ENCODE results near the gene DNAH6. TPM values are rescaled to one million over a fixed set of nuclear protein-coding genes. Genes with fewer than 3 reads are reported as not detected.
"Not testable (repeated sequence)": the region's sequence is repeated elsewhere in the genome, so short reads cannot be mapped to it uniquely, and the experiment has no call there.

Gene DNAH6, protein sequence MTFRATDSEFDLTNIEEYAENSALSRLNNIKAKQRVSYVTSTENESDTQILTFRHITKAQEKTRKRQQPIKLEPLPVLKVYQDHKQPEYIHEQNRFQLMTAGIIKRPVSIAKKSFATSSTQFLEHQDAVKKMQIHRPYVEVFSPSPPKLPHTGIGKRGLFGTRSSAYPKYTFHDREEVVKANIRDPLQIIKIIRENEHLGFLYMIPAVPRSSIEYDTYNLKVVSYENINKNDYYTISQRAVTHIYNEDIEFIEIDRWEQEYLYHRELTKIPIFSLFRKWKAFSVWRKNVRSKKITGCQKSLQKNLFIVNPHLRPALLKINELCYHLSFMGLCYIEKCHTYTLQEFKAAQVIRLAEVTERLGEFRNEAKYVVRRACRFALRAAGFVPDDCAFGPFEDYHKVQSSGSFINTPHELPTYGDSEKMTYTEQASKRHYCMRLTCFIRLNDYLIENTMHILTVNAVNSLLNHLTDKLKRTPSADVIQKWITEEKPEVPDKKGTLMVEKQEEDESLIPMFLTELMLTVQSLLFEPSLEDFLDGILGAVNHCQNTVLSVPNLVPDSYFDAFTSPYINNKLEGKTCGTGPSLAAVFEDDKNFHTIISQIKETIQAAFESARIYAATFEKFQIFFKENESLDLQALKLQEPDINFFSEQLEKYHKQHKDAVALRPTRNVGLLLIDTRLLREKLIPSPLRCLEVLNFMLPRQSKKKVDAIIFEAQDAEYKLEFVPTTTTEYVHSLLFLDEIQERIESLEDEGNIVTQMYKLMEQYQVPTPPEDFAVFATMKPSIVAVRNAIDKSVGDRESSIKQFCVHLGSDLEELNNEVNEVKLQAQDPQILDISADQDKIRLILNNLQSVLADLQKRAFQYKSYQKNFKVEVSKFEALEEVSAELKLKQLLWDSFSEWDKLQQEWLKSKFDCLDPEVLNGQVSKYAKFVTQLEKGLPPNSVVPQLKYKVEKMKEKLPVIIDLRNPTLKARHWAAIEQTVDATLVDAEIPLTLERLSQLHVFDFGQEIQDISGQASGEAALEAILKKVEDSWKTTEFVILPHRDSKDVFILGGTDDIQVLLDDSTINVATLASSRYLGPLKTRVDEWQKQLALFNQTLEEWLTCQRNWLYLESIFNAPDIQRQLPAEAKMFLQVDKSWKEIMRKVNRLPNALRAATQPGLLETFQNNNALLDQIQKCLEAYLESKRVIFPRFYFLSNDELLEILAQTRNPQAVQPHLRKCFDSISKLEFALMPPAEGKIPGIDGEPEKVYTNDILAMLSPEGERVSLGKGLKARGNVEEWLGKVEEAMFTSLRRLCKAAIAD (N-terminal part only)
- total RNA-seq, result not detected in 2 replicates

DNA sequence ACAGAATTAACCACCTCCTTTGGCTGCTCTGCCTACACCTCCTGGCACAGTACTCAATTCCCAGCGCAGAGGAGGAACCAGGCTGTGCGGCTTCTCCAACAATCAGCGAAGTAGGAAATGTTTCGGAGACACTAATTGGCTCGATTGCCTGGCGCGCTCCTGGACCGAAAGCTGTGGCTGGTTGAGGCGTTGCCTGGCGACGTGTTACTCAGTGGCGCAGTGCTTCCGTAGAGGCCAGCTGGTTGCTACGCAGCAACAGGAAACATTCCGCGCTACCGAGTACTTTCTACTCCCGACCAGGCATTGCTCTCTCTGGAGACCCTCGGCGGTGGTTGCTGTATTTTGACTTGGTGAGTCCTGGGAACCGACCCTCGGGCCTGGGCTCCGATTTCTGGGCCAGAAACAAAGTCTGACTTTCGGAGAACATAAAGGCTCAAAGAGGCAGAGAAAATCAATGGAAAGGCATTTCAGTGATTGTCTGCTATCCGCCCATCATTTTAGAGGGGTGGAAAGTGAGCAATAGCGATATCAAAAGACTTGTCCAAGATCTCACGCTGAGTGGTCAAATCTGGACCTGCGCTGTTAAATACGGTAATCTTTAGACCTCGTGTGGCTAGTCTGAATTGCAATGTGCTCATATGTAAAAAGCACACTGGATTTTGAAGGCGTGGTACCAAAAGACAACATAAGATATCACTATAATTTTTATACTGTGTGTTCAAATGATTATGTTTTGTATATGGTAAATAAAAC lies at the start of gene DNAH6:
DNAH6 (plus strand) TSS at position 265 of the 753 bp plus-strand sequence. CDS start 1,329 bp downstream, outside the sequence.
- DNase-seq (ENCODE audit: low read depth, low spot score), result peak; percentile 77

DNA sequence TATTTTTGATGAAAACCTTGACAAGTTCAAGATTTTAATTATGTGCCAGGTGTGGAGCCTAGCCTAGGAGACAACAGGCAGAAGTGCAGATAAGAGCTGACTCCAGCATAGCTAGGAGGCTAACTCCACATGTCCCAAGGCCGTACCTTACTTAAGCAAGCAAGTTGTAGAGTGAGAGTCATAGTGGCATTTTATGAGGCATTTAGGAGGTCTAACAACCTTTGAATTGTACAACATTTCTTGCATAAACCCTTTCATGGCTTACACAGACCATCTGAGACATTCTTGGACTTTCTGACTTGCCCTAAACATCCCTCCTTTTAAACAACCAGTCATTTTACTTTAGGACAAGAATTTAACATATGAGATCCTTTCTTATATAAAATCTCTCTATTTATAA lies 48.9 kb upstream of the DNAH6 start:
- no peak for DNase-seq (ENCODE audit: low read depth, low spot score)

GRCh38 chr2:84472423-84472822 lies 43.9 kb upstream of the DNAH6 start:
- DNase-seq (ENCODE audit: low read depth, low spot score), result not testable (repeated sequence)

DNA sequence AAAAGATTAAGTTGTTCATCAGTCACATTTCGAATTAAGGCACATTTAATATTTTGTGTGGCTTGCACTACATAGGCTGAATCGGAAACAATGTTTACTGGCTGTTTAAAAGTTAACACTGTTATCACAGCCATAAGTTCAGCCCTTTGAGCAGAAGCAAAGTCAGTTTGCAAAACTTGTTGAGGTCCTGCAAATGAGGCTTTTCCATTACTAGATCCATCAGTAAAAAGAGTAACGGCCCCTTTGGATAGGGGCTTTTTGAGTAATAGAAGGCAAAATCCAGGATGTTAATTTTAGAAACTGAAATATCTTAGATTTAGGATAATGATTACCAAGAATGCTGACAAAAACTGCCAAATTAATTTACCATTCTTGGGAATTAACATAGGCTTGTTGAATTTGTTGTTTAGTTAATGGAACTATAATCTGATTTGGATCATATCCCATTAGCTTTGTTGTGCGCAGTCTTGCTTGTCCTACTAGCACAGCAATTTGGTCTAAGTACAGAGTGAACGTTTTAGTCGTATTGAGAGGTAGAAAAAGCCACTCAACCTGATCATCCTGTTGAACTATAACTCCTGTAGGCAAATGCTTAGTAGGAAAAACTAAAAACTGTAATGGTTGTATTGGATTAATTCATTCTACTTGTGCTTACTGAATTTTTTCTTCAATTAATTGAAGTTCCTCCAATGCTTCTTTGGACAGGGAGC lies 43.3 kb upstream of the DNAH6 start:
- DNase-seq (ENCODE audit: low read depth, low spot score), result no peak

GRCh38 chr2:84474176-84474575 lies 42.1 kb upstream of the DNAH6 start:
- DNase-seq (ENCODE audit: low read depth, low spot score), result no peak

GRCh38 chr2:84477886-84478285 lies 38.4 kb upstream of the DNAH6 start:
- DNase-seq (ENCODE audit: low read depth, low spot score), result no peak

GRCh38 chr2:84478867-84479266 lies 37.4 kb upstream of the DNAH6 start:
- no peak for DNase-seq (ENCODE audit: low read depth, low spot score)

- DNase-seq (ENCODE audit: low read depth, low spot score), result no peak
Observed at GRCh38 chr2:84481702-84482101, 34.6 kb upstream of the DNAH6 start.

DNA sequence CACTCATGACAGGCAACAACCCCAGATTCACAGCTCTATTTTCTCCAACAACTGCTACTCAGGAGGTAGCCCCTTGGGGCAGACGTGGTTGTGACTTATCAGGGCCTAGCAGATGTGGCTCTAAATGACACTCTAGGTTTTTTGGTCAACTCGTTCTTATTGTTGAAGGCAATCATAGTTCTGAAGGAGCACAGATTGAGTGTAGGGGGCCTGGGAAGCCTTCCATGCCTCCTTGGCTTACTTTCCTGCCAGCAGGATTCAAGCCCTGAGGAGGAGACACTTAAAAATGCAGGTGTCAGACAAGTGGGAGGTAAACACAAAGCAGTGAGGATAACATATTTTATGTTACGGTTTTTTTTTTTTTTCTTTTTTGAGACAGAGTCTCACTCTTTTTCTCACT lies 33.7 kb upstream of the DNAH6 start:
- no peak for DNase-seq (ENCODE audit: low read depth, low spot score)

GRCh38 chr2:84483320-84483719 lies 33.0 kb upstream of the DNAH6 start:
- no peak for DNase-seq (ENCODE audit: low read depth, low spot score)

DNA sequence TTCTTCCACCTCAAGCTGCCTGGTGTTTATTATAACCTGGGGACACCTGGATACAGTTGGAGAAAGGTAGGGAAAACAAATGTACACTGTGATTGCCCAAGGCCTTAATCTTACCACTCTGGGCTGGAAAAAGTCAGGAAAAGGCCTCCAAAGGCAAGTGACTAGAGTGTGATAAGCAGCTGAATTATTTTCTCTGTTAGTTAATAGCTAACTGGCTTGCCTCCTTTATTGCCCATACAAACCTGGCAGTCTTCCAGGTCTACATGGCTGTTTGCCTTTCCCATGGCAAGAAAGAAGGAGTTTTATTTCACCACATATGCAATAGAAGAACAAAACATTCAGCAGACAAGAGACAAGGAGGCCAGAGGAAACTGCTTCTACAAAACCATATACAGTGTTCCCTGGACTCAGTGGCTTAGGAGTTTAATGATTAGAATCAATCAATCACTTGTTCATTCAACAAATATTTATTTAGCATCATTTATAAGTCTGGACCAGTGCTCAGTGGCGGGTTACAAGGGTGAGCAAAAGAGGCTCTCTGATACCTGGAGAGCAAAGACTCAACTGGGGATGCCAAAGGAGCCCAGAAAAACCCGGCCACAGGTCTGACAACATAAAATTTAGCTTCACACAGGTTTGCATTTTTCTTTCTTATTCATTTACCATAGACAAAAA lies 29.7 kb upstream of the DNAH6 start:
- no peak for DNase-seq (ENCODE audit: low read depth, low spot score)

DNA sequence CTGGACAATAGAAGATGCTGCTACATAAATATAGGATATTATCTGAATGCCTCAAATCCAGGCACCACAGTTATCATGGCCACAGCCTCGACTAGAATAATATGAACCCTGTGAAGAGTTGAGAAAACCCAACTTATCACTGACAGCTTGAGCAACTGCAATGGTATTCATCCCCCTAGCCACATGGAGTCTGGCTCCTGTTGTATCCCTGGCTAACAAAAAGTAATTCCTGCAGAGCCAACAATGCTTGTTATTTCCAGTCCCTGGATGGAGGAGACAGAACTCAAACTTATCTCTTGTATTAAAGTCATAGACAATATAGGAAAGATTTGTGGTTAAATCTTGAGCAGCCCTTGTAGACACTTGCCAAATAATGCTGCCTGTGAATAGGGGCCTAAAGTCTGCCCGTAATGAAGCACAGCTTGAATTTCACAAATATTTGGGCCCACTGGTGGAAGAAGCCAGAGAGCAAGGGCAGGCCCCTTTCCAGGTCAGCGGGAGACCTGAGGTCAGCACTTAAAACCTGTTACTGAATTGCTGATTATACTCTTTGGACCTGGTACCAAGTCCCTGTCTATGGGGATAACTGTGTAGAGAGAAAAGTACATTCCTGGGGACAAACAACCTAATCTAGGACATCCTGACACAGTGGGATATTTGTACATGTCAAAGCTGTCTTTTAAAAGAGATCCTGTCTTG lies 28.9 kb upstream of the DNAH6 start:
- DNase-seq (ENCODE audit: low read depth, low spot score), result no peak

- no peak for DNase-seq (ENCODE audit: low read depth, low spot score)
Observed at GRCh38 chr2:84491256-84491655, 25.0 kb upstream of the DNAH6 start.

DNA sequence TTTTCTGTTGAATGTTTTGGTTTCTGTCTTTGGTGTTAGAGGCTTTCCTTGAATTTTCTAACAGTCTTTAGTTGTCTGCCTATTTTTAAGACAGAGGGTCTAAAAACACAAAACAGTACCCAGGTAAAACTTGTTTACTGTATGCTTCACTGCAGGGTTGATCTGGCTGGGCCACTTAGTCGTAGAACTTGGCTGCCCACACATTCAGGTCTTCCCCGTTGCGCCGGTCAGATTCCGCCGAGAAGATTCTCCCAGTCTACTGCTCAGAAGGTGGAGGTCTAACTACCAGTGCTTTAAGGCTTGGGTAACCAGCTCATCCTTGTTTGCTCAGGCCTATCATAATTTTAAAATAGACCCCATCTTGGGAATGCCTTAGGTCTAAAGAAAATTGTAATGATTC lies 24.6 kb upstream of the DNAH6 start:
- DNase-seq (ENCODE audit: low read depth, low spot score), result no peak

GRCh38 chr2:84492571-84492970 lies 23.7 kb upstream of the DNAH6 start:
- DNase-seq (ENCODE audit: low read depth, low spot score), result no peak

DNA sequence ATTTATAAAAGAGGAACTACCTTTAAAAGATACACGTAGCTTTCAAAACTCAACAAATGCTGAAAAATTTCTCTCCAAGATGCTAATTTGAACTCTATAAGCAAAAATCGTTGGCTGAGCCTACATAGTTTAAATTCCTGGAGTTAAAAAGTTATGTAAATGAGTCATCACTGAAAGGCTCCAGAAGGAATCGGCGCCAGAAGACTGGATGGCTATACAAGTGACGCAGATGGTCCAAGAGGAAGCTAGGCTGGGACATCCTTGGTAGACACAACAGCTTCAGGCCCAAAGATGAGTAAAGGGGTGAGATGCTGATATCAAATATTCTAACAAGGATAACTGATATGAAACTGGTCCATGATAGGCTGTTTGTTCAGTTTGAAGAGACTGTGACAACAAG lies 22.8 kb upstream of the DNAH6 start:
- DNase-seq (ENCODE audit: low read depth, low spot score), result peak; percentile 52

DNA sequence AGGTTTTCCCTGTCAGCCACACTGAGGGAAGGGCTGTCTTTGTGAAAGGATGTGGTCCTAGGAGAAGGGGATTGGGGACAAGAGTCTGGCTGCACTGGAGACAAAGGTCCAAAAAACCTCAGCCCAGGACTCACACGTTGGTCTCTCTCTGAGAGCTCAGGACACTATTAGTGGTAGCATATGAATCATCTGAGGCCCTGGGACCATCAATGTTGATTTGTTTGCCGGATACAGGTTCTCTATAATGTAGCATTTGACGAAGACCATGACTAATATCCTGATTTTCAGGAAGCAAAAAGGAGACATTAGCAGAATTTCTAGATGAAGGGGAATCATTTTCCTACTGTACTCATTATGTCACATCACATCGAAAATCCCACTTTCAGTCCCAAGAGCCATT lies 22.2 kb upstream of the DNAH6 start:
- DNase-seq (ENCODE audit: low read depth, low spot score), result peak; percentile 47

- DNase-seq (ENCODE audit: low read depth, low spot score), result peak; percentile 27
Observed at GRCh38 chr2:84495539-84496146, 20.7 kb upstream of the DNAH6 start.

DNA sequence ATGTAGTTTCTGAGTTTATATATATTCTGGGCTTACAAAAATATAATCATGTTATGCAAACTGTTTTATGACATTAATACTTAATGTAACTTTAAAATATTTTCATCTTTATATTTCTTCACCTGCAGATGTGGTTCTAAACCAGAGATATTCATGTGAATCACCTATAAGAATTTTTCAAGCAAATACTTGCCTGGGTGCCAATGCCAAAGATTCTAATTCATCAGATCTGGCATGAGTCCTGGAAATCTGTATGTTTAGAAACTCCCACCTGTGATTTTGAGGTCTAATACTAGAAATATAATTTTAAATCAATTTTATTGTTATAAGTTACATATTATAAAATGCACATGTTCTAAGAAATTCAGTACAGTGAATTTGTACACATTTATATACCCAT lies 19.9 kb upstream of the DNAH6 start:
- no peak for DNase-seq (ENCODE audit: low read depth, low spot score)

Measured in pulmonary artery endothelial cell (primary cell).